Right atrium auricular region (tissue), 2 donors: Measurements from ENCODE around the gene TEX264. TPM values are rescaled to one million over a fixed set of nuclear protein-coding genes. Genes with fewer than 3 reads are reported as not detected.

Experiments used
- DNase-seq: peaks from one replicate; pipeline ENCODE4 v3.0.0-alpha.2; 2019; ENCODE audit warnings: low spot score
- H3K27ac ChIP-seq, 2 donors: fragments of 200-600 bp; sonication (generic); 1 replicate in 1 of 2; 2 replicates in 1 of 2; pipeline ENCODE4 v1.5.1; 2016 to 2019
- H3K27me3 ChIP-seq, 2 donors: fragments of 200-600 bp; sonication (generic); one replicate each; pipeline versions ENCODE4 v1.5.1 to v1.6.0; 2017 to 2019
- H3K36me3 ChIP-seq: fragments of 200-600 bp; sonication (generic); one replicate; pipeline ENCODE4 v1.5.1; 2016
- H3K4me1 ChIP-seq, 2 donors: fragments of 200-600 bp; sonication (generic); one replicate each; pipeline versions ENCODE4 v1.5.1 to v1.6.0; 2017 to 2019
- H3K4me3 ChIP-seq, 2 donors: fragments of 200-600 bp; sonication (generic); 1 replicate in 1 of 2; 2 replicates in 1 of 2; pipeline ENCODE4 v1.5.1; 2017 to 2019; ENCODE audit warnings: mild to moderate bottlenecking in 1 of 2, moderate library complexity in 1 of 2
- H3K9me3 ChIP-seq, 2 donors: fragments of 200-600 bp; sonication (generic); one replicate each; pipeline ENCODE4 v1.5.1; 2019
- total RNA-seq, 2 donors: library from RNA; depleted of rRNA; stranded (reverse); fragments of >200 nt; gene quantifications; one replicate each; pipeline ENCODE4 v1.1.0, GENCODE V29; 2016
- TF ChIP-seq, protein P1 (sequence below), 2 donors: fragments of 200-600 bp; sonication (generic); IDR thresholded peaks; one replicate each; pipeline ENCODE4 v1.5.1; 2019; ENCODE audit warnings: antibody characterized with exemption in 2 of 2

TEX264 gene
- total RNA-seq, 2 donors from 2014 or later = 55.9 to 62.3 TPM

DNA sequence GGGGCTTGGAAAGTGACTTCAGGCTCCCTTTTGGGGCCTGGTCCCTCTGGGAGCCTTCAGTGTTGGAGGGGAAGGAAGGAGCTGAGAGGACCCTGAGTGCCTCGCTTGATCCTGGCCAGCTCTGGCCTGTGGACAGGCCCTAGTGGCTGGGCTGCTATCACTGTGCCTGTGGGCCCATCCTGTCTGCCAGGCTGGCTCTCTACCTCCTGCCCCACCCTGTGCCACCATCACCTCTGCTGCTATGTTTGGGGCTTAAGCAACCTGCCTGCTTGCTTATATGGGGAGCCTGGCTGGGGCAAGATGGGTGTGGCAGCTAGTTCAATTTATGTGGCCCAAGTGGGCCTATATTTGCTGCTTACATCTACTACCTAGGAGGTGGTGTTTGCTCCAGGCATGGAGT is 7.1 kb downstream of the TEX264 start:
- peaks cover 24% of the 10 kb centered on the region for H3K36me3 ChIP-seq
- TF ChIP-seq, protein P1, sequence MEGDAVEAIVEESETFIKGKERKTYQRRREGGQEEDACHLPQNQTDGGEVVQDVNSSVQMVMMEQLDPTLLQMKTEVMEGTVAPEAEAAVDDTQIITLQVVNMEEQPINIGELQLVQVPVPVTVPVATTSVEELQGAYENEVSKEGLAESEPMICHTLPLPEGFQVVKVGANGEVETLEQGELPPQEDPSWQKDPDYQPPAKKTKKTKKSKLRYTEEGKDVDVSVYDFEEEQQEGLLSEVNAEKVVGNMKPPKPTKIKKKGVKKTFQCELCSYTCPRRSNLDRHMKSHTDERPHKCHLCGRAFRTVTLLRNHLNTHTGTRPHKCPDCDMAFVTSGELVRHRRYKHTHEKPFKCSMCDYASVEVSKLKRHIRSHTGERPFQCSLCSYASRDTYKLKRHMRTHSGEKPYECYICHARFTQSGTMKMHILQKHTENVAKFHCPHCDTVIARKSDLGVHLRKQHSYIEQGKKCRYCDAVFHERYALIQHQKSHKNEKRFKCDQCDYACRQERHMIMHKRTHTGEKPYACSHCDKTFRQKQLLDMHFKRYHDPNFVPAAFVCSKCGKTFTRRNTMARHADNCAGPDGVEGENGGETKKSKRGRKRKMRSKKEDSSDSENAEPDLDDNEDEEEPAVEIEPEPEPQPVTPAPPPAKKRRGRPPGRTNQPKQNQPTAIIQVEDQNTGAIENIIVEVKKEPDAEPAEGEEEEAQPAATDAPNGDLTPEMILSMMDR (IDR thresholded peaks at IDR 0.05) = no peak
- peaks cover 0 to 67% of the 10 kb centered on the region in 2 donors for H3K4me1 ChIP-seq

DNA sequence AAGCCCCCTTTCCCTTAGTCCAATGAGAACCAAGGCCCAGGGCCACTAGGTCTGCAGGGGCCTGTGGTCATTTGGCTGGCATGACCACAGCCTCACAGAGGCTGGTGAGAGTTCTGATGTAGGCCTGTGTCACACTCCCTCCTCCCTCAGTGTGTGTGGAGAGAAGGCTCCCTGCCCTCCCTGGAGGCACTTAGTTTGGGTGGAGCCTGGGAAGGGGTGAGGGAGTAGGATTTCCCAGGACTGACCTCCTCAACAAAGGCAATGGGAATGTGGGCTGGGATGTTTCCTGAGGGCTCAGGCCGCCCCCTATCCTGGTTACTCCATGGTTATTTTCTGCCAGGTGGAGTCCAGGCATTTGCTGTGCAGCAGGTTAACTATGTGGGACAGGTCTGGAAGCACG is 7.6 kb downstream of the TEX264 start:
- H3K9me3 ChIP-seq = no peaks in the 10 kb centered on the region
- DNase-seq = no peak
- TF ChIP-seq, protein P1 (IDR thresholded peaks at IDR 0.05) = no peak
- no peak overlapping the region for H3K4me3 ChIP-seq
- H3K27ac ChIP-seq = no peak overlapping the region
- H3K4me1 ChIP-seq = peaks cover 0 to 67% of the 10 kb centered on the region in 2 donors
- no peaks in the 10 kb centered on the region for H3K27me3 ChIP-seq
- peaks cover 24% of the 10 kb centered on the region for H3K36me3 ChIP-seq

More for the DNA sequence above, 7.1 kb downstream of the TEX264 start:
- no peak overlapping the region for H3K27ac ChIP-seq
- no peak overlapping the region for H3K4me3 ChIP-seq
- no peaks in the 10 kb centered on the region for H3K9me3 ChIP-seq
- H3K27me3 ChIP-seq = no peaks in the 10 kb centered on the region
- DNase-seq = no peak

GRCh38 chr3:51679318-51679717 is 8.3 kb downstream of the TEX264 start:
- H3K4me1 ChIP-seq = peaks cover 0 to 69% of the 10 kb centered on the region in 2 donors
- no peak overlapping the region for H3K27ac ChIP-seq
- H3K27me3 ChIP-seq = no peaks in the 10 kb centered on the region
- H3K4me3 ChIP-seq = no peak overlapping the region
- peaks cover 23% of the 10 kb centered on the region for H3K36me3 ChIP-seq
- DNase-seq = no peak
- TF ChIP-seq, protein P1 (IDR thresholded peaks at IDR 0.05) = no peak
- no peaks in the 10 kb centered on the region for H3K9me3 ChIP-seq

GRCh38 chr3:51679777-51680176 is 8.7 kb downstream of the TEX264 start:
- H3K4me3 ChIP-seq = no peak overlapping the region
- peaks cover 22% of the 10 kb centered on the region for H3K36me3 ChIP-seq
- DNase-seq = no peak
- H3K27me3 ChIP-seq = no peaks in the 10 kb centered on the region
- peaks cover 0 to 73% of the 10 kb centered on the region in 2 donors for H3K4me1 ChIP-seq
- no peaks in the 10 kb centered on the region for H3K9me3 ChIP-seq
- H3K27ac ChIP-seq = no peak overlapping the region
- TF ChIP-seq, protein P1 (IDR thresholded peaks at IDR 0.05) = no peak

DNA sequence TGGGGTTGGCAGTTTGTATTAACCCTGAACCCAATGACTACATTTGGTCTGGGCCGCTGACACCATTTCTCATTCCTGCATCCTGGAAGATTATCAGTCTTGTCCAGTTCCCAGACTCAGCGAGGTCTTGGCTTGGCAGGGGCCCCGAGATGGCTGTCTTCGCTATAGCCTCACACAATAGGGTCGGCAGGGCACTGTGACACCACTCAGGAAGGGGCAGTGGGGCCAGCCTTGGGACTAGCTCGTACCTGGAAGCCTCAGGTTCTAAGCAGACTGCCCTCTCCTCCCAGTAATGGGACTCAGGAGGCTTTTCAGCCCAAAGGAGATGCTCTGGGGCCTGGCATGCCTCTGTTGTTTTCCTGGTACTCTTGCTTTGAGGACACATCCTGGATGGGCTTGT is 9.1 kb downstream of the TEX264 start:
- Histone ChIP-seq H3K36me3 (peaks cover 23% of the 10 kb centered on the region), H3K9me3 (no peaks in the 10 kb centered on the region), H3K27me3 (no peaks in the 10 kb centered on the region), H3K4me1 (peaks cover 0 to 73% of the 10 kb centered on the region in 2 donors), H3K4me3 (no peak overlapping the region), H3K27ac (peak overlapping the region in 1 of 2 donors; percentile 3)
- DNase-seq = no peak
- TF ChIP-seq, protein P1 (IDR thresholded peaks at IDR 0.05) = no peak

DNA sequence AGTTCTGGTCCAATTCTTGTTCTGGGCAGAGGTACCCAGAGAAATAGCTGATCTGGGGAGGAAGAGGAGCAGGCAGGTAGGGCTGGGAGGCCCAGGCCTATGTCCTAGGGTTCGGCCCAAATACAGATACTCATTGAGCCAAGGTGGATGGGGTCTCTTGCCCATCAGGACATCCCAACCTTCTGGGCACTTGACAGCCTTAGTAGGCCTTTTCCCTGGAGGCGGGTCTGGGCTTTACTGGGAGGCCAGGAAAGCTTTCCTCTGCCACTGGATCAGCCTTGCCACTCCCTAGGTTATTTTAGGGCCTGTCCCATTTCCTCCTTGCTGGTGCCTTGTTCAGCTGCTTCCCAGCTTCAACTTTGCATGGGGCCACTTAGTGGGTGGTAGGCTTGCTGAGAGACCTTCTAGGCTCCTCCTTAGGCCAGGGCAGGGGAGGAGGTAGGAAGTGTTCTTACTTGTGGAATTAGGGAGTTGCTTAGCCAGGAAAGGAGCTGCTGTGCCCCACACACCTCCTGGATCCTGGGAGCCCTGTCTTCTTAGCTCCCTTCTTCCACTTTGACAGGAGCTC is 9.7 kb downstream of the TEX264 start:
- TF ChIP-seq, protein P1 (IDR thresholded peaks at IDR 0.05) = no peak
- no peaks in the 10 kb centered on the region for H3K9me3 ChIP-seq
- H3K27me3 ChIP-seq = no peaks in the 10 kb centered on the region
- no peak for DNase-seq
- H3K36me3 ChIP-seq = peaks cover 23% of the 10 kb centered on the region
- peak overlapping the region in 1 of 2 donors; percentile 3 for H3K27ac ChIP-seq
- peaks cover 0 to 73% of the 10 kb centered on the region in 2 donors for H3K4me1 ChIP-seq
- H3K4me3 ChIP-seq = no peak overlapping the region
